ENCODE measurements around the gene NRG2. TPM values are rescaled to one million over a fixed set of nuclear protein-coding genes. Genes with fewer than 3 reads are reported as not detected.

The NRG2 gene
- total RNA-seq, 2 experiments from 2014 or later: not detected

DNA sequence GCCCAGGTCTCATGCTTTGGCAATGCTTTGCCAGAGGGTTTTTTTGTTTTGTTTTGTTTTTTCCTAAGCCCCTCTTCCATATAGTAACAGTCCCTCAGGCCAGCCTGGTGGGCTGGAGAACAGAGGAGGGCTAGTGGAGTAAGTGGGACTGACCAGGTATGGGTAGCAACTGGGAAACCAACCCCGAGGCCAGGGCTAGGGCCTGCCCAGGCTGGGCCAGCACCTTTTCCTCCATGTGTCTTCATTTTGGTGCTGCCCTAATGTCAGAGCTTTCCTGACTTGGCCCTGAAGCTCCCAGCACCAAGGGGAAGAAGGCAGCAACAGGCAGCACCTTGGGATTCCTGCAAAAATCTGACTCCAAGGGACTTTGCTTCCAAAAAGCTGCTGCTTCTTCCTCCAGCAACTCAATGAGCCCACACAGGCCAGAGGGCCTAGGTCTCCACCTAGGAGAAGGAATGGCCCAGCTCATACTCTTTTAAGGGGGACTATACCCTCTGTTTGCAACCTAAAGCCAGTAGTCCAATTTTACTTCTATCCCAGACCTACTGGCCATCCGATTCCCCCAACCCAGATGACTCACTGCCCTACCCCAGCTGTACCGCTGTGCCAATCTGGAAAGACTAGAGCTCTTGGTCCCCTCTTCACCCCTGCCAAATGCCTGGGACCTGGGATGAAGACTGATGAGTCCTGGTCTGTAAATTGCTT lies 142.4 kb downstream of the NRG2 start:
- peaks cover 1% of the 10 kb centered on the region for H3K4me1 Mint-ChIP-seq
- ChIA-PET CTCF (interaction anchor here (1.0 to 1.2 kb wide), 2 partner anchors 52 to 135 kb away, joined by 3 to 4 read pairs; no protein-coding TSS in a partner anchor), POLR2A (no interaction called here)
- peaks cover 37% of the 10 kb centered on the region for H3K27me3 Mint-ChIP-seq
- no peaks in the 10 kb centered on the region for H3K36me3 Mint-ChIP-seq (ENCODE audit: low read depth)
- H3K4me3 Mint-ChIP-seq: no peak overlapping the region
- H3K27ac Mint-ChIP-seq: no peak overlapping the region
- no peaks in the 10 kb centered on the region for H3K9me3 Mint-ChIP-seq
- no peak for DNase-seq

DNA sequence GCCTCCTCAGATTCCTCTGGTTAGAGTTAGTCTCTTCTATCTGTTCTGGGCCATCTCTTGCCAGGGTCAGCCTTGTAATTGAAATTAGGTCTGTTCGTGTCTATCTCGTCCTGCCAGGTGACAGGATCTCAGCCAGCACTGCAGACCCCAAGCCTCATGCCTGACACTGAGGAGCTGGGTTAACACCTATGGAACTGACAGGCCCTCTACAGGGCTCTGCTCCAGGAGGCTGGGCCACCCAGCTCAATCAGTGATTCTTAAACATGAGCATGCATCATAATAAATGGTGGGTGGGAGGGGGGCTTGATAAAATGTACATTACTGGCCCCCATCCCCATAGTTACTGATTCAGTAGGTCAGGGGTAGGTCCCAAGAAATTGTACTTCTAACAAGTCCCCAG lies 144.1 kb downstream of the NRG2 start:
- no peak for DNase-seq
- H3K27ac Mint-ChIP-seq: no peak overlapping the region
- H3K27me3 Mint-ChIP-seq: peaks cover 37% of the 10 kb centered on the region
- H3K4me3 Mint-ChIP-seq: no peak overlapping the region
- peaks cover 1% of the 10 kb centered on the region for H3K4me1 Mint-ChIP-seq
- CTCF ChIA-PET: no interaction called here
- POLR2A ChIA-PET: no interaction called here
- H3K9me3 Mint-ChIP-seq: no peaks in the 10 kb centered on the region
- no peaks in the 10 kb centered on the region for H3K36me3 Mint-ChIP-seq (ENCODE audit: low read depth)

DNA sequence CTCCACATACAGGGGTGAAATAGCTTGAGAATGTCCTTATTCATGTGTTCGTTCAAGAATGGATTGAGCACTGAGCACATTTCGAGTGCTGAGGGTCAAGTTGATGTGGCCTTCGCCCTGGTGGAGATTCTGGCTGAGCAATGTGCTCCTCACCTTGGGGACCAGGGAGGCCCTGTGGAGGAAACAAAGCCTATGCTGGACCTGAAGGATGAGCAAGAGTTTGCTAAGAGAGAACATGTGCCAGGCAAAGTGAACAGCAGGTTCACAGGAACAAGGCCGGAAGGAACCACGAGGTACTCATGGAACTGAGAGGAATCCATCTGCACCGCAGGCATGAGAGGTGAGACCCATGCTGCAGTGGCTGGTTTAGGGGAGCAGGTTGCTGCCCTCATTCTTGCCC lies 145.1 kb downstream of the NRG2 start:
- DNase-seq: no peak
- POLR2A ChIA-PET: no interaction called here
- CTCF ChIA-PET: interaction anchor here (0.6 kb wide), 1 partner anchor 66 kb away, joined by 3 read pairs; no protein-coding TSS in a partner anchor
- Mint-ChIP-seq H3K4me1 (no peaks in the 10 kb centered on the region), H3K27ac (no peak overlapping the region), H3K4me3 (no peak overlapping the region), H3K9me3 (no peaks in the 10 kb centered on the region), H3K27me3 (peaks cover 30% of the 10 kb centered on the region), H3K36me3 (ENCODE audit: low read depth) (no peaks in the 10 kb centered on the region)

DNA sequence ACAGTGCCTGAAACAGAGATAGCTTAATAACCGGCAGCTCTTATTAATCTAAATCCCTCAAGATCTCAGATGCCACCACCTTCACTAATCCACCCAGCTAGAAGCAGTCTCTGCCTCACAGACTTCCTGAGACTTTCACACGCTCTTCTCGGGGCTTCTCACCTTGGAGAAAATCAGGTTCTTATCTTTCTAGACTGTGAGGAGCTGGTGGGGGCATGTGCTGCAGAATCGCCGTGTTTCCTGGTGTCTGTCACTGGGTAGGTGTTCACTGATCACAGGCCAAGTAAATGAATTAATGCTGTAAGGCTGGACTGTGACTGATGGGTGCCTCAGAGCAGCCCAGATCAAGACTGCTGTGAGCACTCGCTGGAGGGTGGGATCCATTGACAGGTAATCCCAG lies 145.8 kb downstream of the NRG2 start:
- CTCF ChIA-PET: no interaction called here
- H3K36me3 Mint-ChIP-seq (ENCODE audit: low read depth): no peaks in the 10 kb centered on the region
- no peak for DNase-seq
- POLR2A ChIA-PET: no interaction called here
- H3K4me3 Mint-ChIP-seq: no peak overlapping the region
- H3K27me3 Mint-ChIP-seq: peaks cover 24% of the 10 kb centered on the region
- no peaks in the 10 kb centered on the region for H3K9me3 Mint-ChIP-seq
- H3K4me1 Mint-ChIP-seq: no peaks in the 10 kb centered on the region
- no peak overlapping the region for H3K27ac Mint-ChIP-seq

DNA sequence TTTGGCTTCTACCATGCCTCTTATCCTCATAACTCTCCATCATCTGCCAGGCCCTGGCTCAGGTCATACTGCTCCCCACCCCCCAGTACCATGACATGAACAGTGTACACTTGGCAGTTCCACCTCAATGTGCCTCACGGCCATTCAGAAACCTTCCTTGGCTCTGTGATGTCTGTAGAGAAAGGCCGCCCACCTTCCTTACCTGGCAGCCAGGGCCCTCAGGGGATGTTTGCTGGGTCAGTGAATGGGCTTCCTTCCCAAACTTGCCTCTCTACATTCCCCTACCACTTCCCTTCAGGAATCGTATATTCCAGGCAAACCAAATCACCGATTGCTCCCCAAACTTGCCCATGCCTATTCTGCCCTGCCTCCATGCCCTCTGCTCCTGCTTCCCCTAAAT lies 146.4 kb downstream of the NRG2 start:
- H3K9me3 Mint-ChIP-seq: no peaks in the 10 kb centered on the region
- H3K4me1 Mint-ChIP-seq: no peaks in the 10 kb centered on the region
- no peak overlapping the region for H3K4me3 Mint-ChIP-seq
- H3K36me3 Mint-ChIP-seq (ENCODE audit: low read depth): no peaks in the 10 kb centered on the region
- CTCF ChIA-PET: no interaction called here
- DNase-seq: no peak
- peaks cover 18% of the 10 kb centered on the region for H3K27me3 Mint-ChIP-seq
- no peak overlapping the region for H3K27ac Mint-ChIP-seq
- POLR2A ChIA-PET: no interaction called here

DNA sequence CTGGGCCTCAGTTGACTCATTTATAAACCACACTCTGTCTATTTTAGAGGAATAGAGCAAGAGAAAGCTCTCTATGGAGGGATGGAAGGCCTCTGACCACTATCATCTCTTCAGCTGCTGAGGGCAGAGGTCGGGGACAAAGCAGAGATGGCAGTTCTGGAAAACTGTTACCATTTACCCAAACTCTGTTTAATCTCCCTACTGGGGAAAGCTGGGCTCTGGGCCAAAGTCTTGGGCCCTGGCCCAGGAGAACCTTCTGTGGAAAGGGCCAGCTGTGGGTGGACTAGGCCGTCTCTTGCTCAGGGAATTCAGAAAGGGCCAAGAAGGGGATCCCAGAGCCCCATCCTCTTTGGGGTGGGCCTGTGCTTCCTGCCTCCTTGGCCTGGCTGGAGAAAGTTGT lies 147.5 kb downstream of the NRG2 start:
- ChIA-PET POLR2A (no interaction called here), CTCF (no interaction called here)
- no peak overlapping the region for H3K27ac Mint-ChIP-seq
- H3K4me3 Mint-ChIP-seq: no peak overlapping the region
- DNase-seq: no peak
- H3K36me3 Mint-ChIP-seq (ENCODE audit: low read depth): no peaks in the 10 kb centered on the region
- H3K4me1 Mint-ChIP-seq: no peaks in the 10 kb centered on the region
- H3K27me3 Mint-ChIP-seq: peaks cover 14% of the 10 kb centered on the region
- H3K9me3 Mint-ChIP-seq: no peaks in the 10 kb centered on the region

DNA sequence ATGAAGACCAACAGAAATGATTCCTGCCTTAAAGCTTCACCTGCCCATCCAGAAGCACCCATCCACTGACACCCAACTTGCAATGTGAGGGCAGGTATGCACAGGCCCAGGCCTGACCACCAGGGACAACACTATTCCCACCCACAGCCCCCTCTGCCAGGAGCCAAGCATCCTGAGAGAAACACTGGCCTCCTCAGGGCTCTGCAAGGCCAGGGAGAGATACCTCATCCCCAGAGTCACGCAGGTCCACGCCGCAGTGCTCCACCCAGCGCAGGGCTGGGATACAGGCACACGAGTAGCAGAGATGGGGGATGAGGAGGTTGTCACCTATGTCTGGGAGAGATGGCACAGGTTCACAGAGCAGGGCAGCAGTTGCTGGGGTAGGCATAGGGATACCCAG lies 148.1 kb downstream of the NRG2 start:
- Mint-ChIP-seq H3K36me3 (ENCODE audit: low read depth) (no peaks in the 10 kb centered on the region), H3K27me3 (peaks cover 12% of the 10 kb centered on the region), H3K4me1 (no peaks in the 10 kb centered on the region), H3K4me3 (no peak overlapping the region), H3K27ac (no peak overlapping the region), H3K9me3 (no peaks in the 10 kb centered on the region)
- DNase-seq: no peak
- ChIA-PET POLR2A (no interaction called here), CTCF (no interaction called here)

DNA sequence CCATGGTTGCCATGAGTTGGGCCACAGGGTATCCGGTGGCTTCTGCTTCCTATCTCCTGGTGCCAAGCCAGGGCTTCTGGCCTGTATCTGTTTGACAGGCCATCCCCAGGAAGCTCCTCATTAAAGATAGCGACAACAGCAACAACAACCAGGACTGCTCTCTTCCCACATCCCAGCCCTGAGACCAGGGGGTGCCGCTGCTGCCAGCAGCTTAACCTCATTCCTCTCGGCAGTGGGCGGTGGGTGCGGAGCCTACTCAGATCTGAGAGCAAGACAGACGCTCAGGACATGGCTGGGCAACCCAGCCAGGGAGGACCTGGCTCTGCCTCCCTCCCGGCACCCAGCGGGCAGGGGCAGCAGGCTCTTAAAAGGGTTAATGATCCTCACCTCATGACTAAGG lies 149.2 kb downstream of the NRG2 start:
- Mint-ChIP-seq H3K27ac (no peak overlapping the region), H3K4me1 (peaks cover 1% of the 10 kb centered on the region), H3K4me3 (no peak overlapping the region), H3K9me3 (no peaks in the 10 kb centered on the region), H3K36me3 (ENCODE audit: low read depth) (no peaks in the 10 kb centered on the region), H3K27me3 (peaks cover 9% of the 10 kb centered on the region)
- no peak for DNase-seq
- ChIA-PET POLR2A (no interaction called here), CTCF (no interaction called here)

DNA sequence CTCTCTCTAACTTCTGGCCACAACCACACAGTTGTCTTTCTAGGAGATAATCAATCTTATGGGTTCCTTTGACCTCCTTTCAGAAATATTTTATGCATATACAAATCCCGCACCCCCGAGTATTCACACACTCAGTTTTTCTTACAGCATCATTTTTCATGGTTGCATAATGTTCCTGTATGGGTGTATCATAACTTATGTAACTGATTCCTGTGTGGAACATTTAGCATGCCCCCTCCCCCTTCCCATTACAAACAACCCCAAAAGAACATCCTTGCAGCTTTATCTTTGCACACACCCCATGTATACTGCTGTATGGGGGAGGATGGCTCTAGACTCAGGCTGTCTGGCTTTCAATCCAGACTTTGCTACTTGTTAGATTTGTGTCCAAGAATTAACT lies 153.7 kb downstream of the NRG2 start:
- POLR2A ChIA-PET: no interaction called here
- DNase-seq: no peak
- Mint-ChIP-seq H3K9me3 (no peaks in the 10 kb centered on the region), H3K27me3 (peaks cover 8% of the 10 kb centered on the region), H3K36me3 (ENCODE audit: low read depth) (no peaks in the 10 kb centered on the region), H3K4me3 (no peak overlapping the region), H3K27ac (no peak overlapping the region), H3K4me1 (peaks cover 3% of the 10 kb centered on the region)
- CTCF ChIA-PET: no interaction called here

DNA sequence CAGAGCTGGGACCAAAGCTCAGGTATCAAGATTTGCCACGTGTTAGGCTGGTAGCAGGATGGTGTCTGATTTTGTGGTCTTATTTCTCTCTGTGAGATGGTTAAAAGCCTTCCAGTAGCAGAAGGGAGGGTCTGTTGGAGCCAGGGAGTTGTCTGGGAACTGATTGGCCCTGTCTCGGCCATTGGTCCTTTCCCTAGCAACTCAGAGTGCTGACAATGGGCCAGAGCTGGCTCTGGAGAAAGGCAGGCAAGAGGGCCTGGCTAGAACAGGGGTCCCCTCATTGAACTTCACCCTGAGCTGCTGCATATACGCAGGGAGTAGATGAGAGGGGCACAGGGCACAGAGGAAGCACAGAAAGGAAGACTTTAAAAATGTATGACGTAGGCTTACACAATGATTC lies 154.7 kb downstream of the NRG2 start:
- Mint-ChIP-seq H3K27ac (no peak overlapping the region), H3K36me3 (ENCODE audit: low read depth) (no peaks in the 10 kb centered on the region), H3K4me1 (peaks cover 3% of the 10 kb centered on the region), H3K27me3 (peaks cover 8% of the 10 kb centered on the region), H3K9me3 (no peaks in the 10 kb centered on the region), H3K4me3 (no peak overlapping the region)
- ChIA-PET CTCF (no interaction called here), POLR2A (no interaction called here)
- no peak for DNase-seq

DNA sequence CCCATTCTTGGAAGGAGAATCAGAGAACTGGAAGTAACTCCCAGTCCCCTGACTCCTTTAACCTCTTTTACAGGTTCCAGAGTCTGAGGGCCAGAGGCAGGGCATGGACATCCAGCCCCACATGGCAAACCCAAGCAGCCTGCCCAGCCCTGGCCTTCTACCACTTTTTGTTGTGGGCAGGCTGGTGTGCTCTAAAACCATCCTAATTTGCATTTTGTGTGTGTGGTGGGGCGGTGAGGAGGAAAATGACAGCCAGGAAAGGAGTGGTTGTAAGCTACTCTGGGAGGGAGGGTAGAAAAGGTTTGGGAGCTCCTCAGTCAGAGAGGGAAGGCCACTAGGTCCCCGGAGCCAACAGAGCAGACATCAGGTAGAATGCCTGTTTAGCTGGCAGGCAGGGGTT lies 156.9 kb downstream of the NRG2 start:
- Mint-ChIP-seq H3K4me3 (no peak overlapping the region), H3K27me3 (peaks cover 4% of the 10 kb centered on the region), H3K36me3 (ENCODE audit: low read depth) (no peaks in the 10 kb centered on the region), H3K4me1 (peaks cover 3% of the 10 kb centered on the region), H3K9me3 (no peaks in the 10 kb centered on the region), H3K27ac (no peak overlapping the region)
- ChIA-PET POLR2A (no interaction called here), CTCF (interaction anchor here (1.2 to 1.5 kb wide), 2 partner anchors 9 to 96 kb away, joined by 3 to 4 read pairs; no protein-coding TSS in a partner anchor)
- no peak for DNase-seq

DNA sequence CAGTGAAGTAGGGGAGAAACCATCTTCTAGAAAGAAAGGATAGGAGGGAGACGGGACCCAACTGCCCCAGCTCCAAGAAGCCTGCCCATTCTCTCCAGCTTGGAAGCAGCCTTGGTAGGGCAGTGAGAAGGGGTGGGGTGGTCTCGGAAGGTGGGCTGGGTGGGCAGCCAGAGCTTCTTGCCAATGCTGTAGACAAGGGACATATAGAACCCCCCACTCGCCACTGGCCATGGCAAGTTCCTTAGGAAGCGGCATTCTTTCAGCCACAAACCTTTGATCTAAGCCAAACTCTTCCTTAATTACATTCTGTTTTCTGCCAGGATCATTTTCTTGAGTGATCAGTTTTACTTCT lies 157.3 kb downstream of the NRG2 start:
- Mint-ChIP-seq H3K27me3 (peaks cover 2% of the 10 kb centered on the region), H3K9me3 (no peaks in the 10 kb centered on the region), H3K4me3 (no peak overlapping the region), H3K27ac (no peak overlapping the region), H3K36me3 (ENCODE audit: low read depth) (no peaks in the 10 kb centered on the region), H3K4me1 (peaks cover 3% of the 10 kb centered on the region)
- ChIA-PET CTCF (interaction anchor here (1.2 to 1.5 kb wide), 2 partner anchors 9 to 96 kb away, joined by 3 to 4 read pairs; no protein-coding TSS in a partner anchor), POLR2A (no interaction called here)
- no peak for DNase-seq

DNA sequence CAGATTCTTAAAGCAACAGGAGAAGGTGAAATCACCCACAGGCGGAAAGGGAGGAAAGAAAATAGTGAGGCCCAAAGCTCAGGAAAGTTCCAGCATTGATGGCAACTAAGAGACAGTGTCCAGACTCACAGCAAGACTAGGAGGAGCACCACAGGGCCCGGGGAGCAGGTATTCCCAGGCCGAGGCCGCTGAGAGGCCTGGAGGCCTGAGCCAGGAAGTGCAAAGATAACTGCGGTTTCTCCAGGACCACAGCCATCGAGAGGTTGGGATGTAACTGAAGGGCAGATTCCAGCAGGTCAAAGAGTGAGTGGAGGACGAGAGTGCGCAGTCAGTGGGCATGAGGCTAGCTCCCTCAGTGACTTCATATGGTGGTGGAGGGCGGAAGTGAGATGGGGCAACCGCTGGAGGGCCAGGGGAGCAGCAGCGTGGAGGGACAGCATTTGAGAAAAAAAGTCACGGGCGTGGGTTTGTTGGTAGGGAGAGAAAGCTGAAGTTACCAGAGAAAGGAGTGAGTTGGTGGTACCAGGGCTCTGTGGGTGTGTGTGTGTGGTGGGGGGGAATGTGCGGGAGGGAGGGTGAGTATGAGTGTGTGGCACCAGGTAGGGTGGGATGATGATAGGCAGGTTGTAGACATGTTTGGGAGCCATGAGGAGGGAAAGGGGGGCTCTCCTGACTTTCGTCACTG lies 157.8 kb downstream of the NRG2 start:
- ChIA-PET CTCF (interaction anchor here (1.2 to 1.5 kb wide), 2 partner anchors 8 to 97 kb away, joined by 3 to 4 read pairs; no protein-coding TSS in a partner anchor), POLR2A (no interaction called here)
- H3K4me3 Mint-ChIP-seq: no peak overlapping the region
- H3K27ac Mint-ChIP-seq: no peak overlapping the region
- H3K36me3 Mint-ChIP-seq (ENCODE audit: low read depth): no peaks in the 10 kb centered on the region
- peaks cover 2% of the 10 kb centered on the region for H3K27me3 Mint-ChIP-seq
- H3K9me3 Mint-ChIP-seq: no peaks in the 10 kb centered on the region
- H3K4me1 Mint-ChIP-seq: peaks cover 3% of the 10 kb centered on the region
- no peak for DNase-seq

DNA sequence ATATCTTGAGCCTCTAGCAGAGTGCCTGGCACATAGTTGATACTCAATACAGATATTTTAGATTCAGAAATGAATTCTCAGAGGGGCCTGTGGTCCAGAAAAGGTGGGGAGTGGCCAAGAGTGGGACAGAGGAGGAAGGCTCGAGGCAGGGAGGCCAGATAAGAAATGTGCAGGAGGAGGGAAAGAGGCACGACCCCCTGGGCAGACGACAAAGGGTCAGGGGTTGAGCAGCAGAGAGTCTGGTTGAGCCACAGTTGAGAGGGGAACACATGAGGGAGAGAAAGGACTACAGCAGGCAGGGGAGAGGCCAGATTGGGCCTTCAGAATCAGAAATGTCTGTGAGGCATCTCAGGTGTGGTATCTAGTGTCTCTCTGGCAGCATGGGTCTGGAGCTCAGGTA lies 158.4 kb downstream of the NRG2 start:
- peaks cover 2% of the 10 kb centered on the region for H3K27me3 Mint-ChIP-seq
- H3K4me3 Mint-ChIP-seq: no peak overlapping the region
- no peak for DNase-seq
- CTCF ChIA-PET: no interaction called here
- H3K27ac Mint-ChIP-seq: no peak overlapping the region
- H3K4me1 Mint-ChIP-seq: peaks cover 3% of the 10 kb centered on the region
- no peaks in the 10 kb centered on the region for H3K36me3 Mint-ChIP-seq (ENCODE audit: low read depth)
- no peaks in the 10 kb centered on the region for H3K9me3 Mint-ChIP-seq
- POLR2A ChIA-PET: no interaction called here

All from activated CD4-positive, alpha-beta T cell treated with anti-CD3 and anti-CD28 coated beads, Interleukin-2, amount 10 ng/mL, durations not matched to agents 7 days and 5 days (primary cell).